Lung (tissue), 12 donors: ENCODE results near the gene CSK. TPM values are rescaled to one million over a fixed set of nuclear protein-coding genes. Genes with fewer than 3 reads are reported as not detected.

Source experiments
- ATAC-seq: fragments of 200-7000 bp; cut with Tn5 transposase; one replicate; pipeline ENCODE4 v1.9.1; 2020; ENCODE audit warnings: moderate number of reproducible peaks; ENCODE audit not compliant: insufficient read depth, low FRiP score
- DNase-seq, 3 donors: peaks; one replicate each; pipeline ENCODE4 v3.0.0-alpha.2; 2013 to 2017
- H3K27ac ChIP-seq, 2 donors: one replicate each; pipeline ENCODE4 v1.5.1; 2013; ENCODE audit warnings: mild to moderate bottlenecking in 2 of 2, moderate library complexity in 2 of 2, control low read depth in 1 of 2, inconsistent platforms in 1 of 2, low read depth in 1 of 2, low read length in 1 of 2
- H3K27me3 ChIP-seq, 3 donors: one replicate each; pipeline ENCODE4 v1.5.1; 2013; ENCODE audit warnings: low read length in 2 of 3; ENCODE audit not compliant: control insufficient read depth in 3 of 3, insufficient read depth in 3 of 3
- H3K36me3 ChIP-seq, 4 donors: one replicate each; pipeline ENCODE4 v1.5.1; 2013; ENCODE audit warnings: low read length in 4 of 4, mild to moderate bottlenecking in 1 of 4, moderate library complexity in 1 of 4; ENCODE audit not compliant: control insufficient read depth in 4 of 4, insufficient read depth in 4 of 4
- H3K4me1 ChIP-seq, 5 donors: one replicate each; pipeline ENCODE4 v1.5.1; 2013; ENCODE audit warnings: low read length in 5 of 5, mild to moderate bottlenecking in 2 of 5, moderate library complexity in 1 of 5; ENCODE audit not compliant: control insufficient read depth in 5 of 5, insufficient read depth in 5 of 5
- H3K4me3 ChIP-seq: one replicate; pipeline ENCODE4 v1.5.1; 2013; ENCODE audit warnings: mild to moderate bottlenecking, control low read depth, moderate library complexity
- H3K9ac ChIP-seq, 2 donors: one replicate each; pipeline ENCODE4 v1.5.1; 2013; ENCODE audit warnings: low read length in 2 of 2, control low read depth in 1 of 2; ENCODE audit not compliant: insufficient read depth in 1 of 2
- H3K9me3 ChIP-seq, 4 donors: one replicate each; pipeline ENCODE4 v1.5.1; 2013; ENCODE audit warnings: low read length in 3 of 4, mild to moderate bottlenecking in 1 of 4, moderate library complexity in 1 of 4; ENCODE audit not compliant: control insufficient read depth in 4 of 4, insufficient read depth in 3 of 4
- CTCF ChIP-seq: IDR thresholded peaks from 2 replicates; pipeline ENCODE4 v1.5.1; 2012; ENCODE audit warnings: mild to moderate bottlenecking; ENCODE audit errors: control extremely low read depth, extremely low read depth
- WGBS, 2 donors: extraction: QIAGEN DNeasy Blood & Tissue Kit; methylation state at CpG; one replicate each; pipeline ENCODE4 v1.1.7; 2013; 5-methylcytosine and 5-hydroxymethylcytosine counted together
- polyA plus RNA-seq, 2 donors: library from polyadenylated mRNA; stranded (reverse); fragments of 200-250 nt; gene quantifications; one replicate each; pipeline ENCODE4 v1.2.1, GENCODE V29; 2013
- total RNA-seq, 2 donors: library from RNA; depleted of rRNA in 1 of 2; stranded (reverse); fragments of >200 nt in 1 of 2; gene quantifications; one replicate each; pipeline ENCODE4 v1.2.1, GENCODE V29; 2014 to 2021
- donor health status: control.
- donor health status: control.
- donor health status: Bipolar disorder and iron deficiency.
- donor health status: healthy.
- donor health status: DM: yes; HTN: yes; CAD: no.

CSK gene
- total and polyA plus RNA-seq, 4 donors, result 39.7 to 99.1 (median 61.9) TPM

DNA sequence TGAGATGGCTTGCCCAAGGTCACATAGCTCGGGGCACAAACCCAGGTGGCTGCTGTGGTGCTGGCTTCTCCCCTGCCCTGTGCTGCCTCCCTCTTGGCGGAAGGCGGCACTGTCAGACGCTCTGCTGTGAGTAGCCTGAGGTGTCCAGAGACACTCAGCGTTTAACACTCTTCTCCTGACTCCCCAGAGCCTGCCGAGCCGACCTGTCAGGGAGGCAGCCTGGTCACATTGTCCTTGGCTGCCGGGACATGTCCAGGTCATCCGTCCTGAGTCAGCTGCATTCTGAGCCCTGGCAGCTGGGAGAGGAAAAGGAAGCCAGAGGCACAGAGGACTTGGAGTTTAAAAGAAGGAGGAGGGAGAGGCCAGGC is 35.5 kb downstream of the CSK start:
- no peaks in the 10 kb centered on the region for H3K27me3 ChIP-seq
- no peak for ATAC-seq

DNA sequence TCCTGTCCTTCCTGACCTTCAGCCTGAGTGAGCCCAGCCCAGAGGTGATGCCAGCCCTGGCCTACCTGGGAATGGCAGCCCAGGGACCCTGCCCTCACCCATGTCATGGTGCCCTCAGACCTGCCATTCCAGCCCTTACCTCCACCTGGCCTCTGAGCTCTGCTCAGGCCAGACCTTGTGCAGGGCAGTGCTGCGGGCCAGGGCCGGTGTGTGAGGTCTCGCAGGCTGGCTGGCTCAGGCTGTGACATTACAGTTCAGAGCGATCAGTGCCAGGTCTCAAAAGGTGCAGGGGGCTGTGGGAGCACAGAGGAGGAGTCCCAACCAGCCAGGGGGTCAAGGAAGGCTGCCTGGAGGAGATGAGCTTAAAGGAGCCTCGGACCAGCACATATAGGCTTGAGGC is 38.2 kb downstream of the CSK start:
- Histone ChIP-seq H3K27ac (no peak overlapping the region), H3K9me3 (no peaks in the 10 kb centered on the region), H3K36me3 (no peaks in the 10 kb centered on the region), H3K9ac (no peak overlapping the region), H3K4me1 (peaks cover 0 to 5% (median 0%) of the 10 kb centered on the region in 5 donors), H3K4me3 (no peak overlapping the region), H3K27me3 (peaks cover 0 to 2% (median 0%) of the 10 kb centered on the region in 3 donors)
- DNase-seq (no peak), ATAC-seq (no peak)
- TF ChIP-seq CTCF, result no peak
- WGBS, 2 donors, result 89 to 92% methylated on average over 5 of the region's 5 CpGs

More for the DNA sequence above, 35.5 kb downstream of the CSK start:
- Histone ChIP-seq H3K9ac (no peak overlapping the region), H3K4me3 (no peak overlapping the region), H3K4me1 (peaks cover 0 to 13% (median 0%) of the 10 kb centered on the region in 5 donors), H3K9me3 (no peaks in the 10 kb centered on the region), H3K27ac (peak overlapping the region in 1 of 2 donors; percentile 69), H3K36me3 (no peaks in the 10 kb centered on the region)
- WGBS, 2 donors, result 38 to 60% methylated on average over 9 of the region's 9 CpGs
- DNase-seq, result no peak
- TF ChIP-seq CTCF, result no peak

- WGBS, 2 donors, result 59 to 70% methylated on average over 11 of the region's 11 CpGs
- no peak for TF ChIP-seq CTCF
These were observed 39.4 kb downstream of the CSK start for GRCh38 chr15:74821091-74821789.

More at GRCh38 chr15:74821091-74821789, 39.4 kb downstream of the CSK start:
- H3K9ac ChIP-seq, result no peak overlapping the region
- no peaks in the 10 kb centered on the region for H3K9me3 ChIP-seq
- H3K4me1 ChIP-seq, result peaks cover 0 to 5% (median 0%) of the 10 kb centered on the region in 5 donors
- no peak overlapping the region for H3K27ac ChIP-seq
- H3K36me3 ChIP-seq, result no peaks in the 10 kb centered on the region
- no peak overlapping the region for H3K4me3 ChIP-seq
- no peak for DNase-seq
- H3K27me3 ChIP-seq, result peaks cover 0 to 10% (median 0%) of the 10 kb centered on the region in 3 donors
- ATAC-seq, result no peak
